Colonic mucosa (tissue), 4 donors: ENCODE results near the gene ATN1. TPM values are rescaled to one million over a fixed set of nuclear protein-coding genes. Genes with fewer than 3 reads are reported as not detected.

ENCODE experiments used
- DNase-seq: peaks from one replicate; pipeline ENCODE4 v3.0.0-alpha.2; 2020
- H3K27ac ChIP-seq: fragments of 200-600 bp; one replicate; pipeline ENCODE4 v1.8.0; 2021
- H3K27me3 ChIP-seq: fragments of 200-600 bp; one replicate; pipeline ENCODE4 v1.8.0; 2021
- H3K36me3 ChIP-seq: fragments of 200-600 bp; one replicate; pipeline ENCODE4 v1.8.0; 2021
- H3K4me1 ChIP-seq: fragments of 200-600 bp; one replicate; pipeline ENCODE4 v1.8.0; 2021; ENCODE audit warnings: mild to moderate bottlenecking
- H3K4me3 ChIP-seq: fragments of 200-600 bp; one replicate; pipeline ENCODE4 v1.8.0; 2021
- H3K9ac ChIP-seq, 2 donors: one replicate each; pipeline ENCODE4 v1.7.0; 2013; ENCODE audit warnings: control low read depth in 2 of 2, low read depth in 2 of 2, low read length in 2 of 2
- H3K9me3 ChIP-seq: fragments of 200-600 bp; one replicate; pipeline ENCODE4 v1.8.0; 2021
- CTCF ChIP-seq: fragments of 200-600 bp; IDR thresholded peaks from one replicate; pipeline ENCODE4 v1.8.0; 2022; ENCODE audit warnings: antibody characterized with exemption, mild to moderate bottlenecking
- intact Hi-C: fragments of 100-400 bp; cut with DNase I; formaldehyde crosslinking; loops from one replicate; pipeline ENCODE4 v1.14.1; 2022
- total RNA-seq, 2 donors: library from RNA; stranded (reverse); fragmentation: NEBNext Ultra II Directional in 1 of 2; extraction: Animal tissue kit (Norgen Biotek cat#: 25700) in 1 of 2; gene quantifications; one replicate each; pipeline ENCODE4 v1.2.1, GENCODE V29; 2021
- donor health status: healthy.
- donor health status: DM: no; HTN: no; CAD: no.
- donor health status: DM: no; HTN: no; CAD: no.

ATN1 gene
- total RNA-seq, 2 donors from 2014 or later: 67.5 to 103 TPM

GRCh38 chr12:6944381-6945186 is 16.8 kb downstream of the ATN1 start:
- intact Hi-C loops: loop anchor here (2.0 kb wide), 1 partner anchor 20 kb away; no protein-coding TSS in a partner anchor
- Histone ChIP-seq H3K27me3 (no peaks in the 10 kb centered on the region), H3K9me3 (no peaks in the 10 kb centered on the region), H3K4me3 (peak overlapping the region; percentile 54), H3K36me3 (no peaks in the 10 kb centered on the region), H3K9ac (peak overlapping the region; percentile 78 to 98), H3K27ac (peak overlapping the region; percentile 98), H3K4me1 (peaks cover 14% of the 10 kb centered on the region)
- peak; percentile 97 for DNase-seq
- TF ChIP-seq CTCF: peak; percentile 76

DNA sequence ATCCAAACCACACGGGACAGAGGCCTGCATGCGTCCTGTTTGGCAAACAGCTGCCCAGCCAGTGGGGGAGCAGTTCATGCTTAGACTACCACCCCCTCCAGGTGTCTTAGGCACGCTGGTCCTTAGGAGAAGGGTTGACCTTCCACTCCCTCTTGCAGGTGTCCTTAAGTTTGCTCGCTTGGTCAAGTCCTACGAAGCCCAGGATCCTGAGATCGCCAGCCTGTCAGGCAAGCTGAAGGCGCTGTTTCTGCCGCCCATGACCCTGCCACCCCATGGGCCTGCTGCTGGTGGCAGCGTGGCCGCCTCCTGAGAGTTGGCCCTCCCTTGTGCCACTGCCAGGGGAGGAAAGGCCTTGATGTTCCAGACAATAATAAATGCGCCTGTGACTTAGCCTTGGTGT is 17.9 kb downstream of the ATN1 start:
- intact Hi-C loops: loop anchor here (2.0 kb wide), 1 partner anchor 19 kb away; no protein-coding TSS in a partner anchor

GRCh38 chr12:6946033-6946919 is 18.5 kb downstream of the ATN1 start:
- Histone ChIP-seq H3K9ac (peak overlapping the region; percentile 57 to 80), H3K36me3 (no peaks in the 10 kb centered on the region), H3K9me3 (no peaks in the 10 kb centered on the region), H3K27ac (peak overlapping the region; percentile 98), H3K4me3 (peak overlapping the region; percentile 33), H3K4me1 (peaks cover 14% of the 10 kb centered on the region), H3K27me3 (no peaks in the 10 kb centered on the region)
- no peak for TF ChIP-seq CTCF
- peak; percentile 96 for DNase-seq
- intact Hi-C loops: no loop called here

More for the DNA sequence above, 17.9 kb downstream of the ATN1 start:
- Histone ChIP-seq H3K4me1 (peaks cover 14% of the 10 kb centered on the region), H3K27ac (peak overlapping the region; percentile 98), H3K36me3 (no peaks in the 10 kb centered on the region), H3K9ac (peak overlapping the region; percentile 57 to 80), H3K4me3 (peak overlapping the region; percentile 11), H3K9me3 (no peaks in the 10 kb centered on the region), H3K27me3 (no peaks in the 10 kb centered on the region)
- TF ChIP-seq CTCF: no peak
- DNase-seq: no peak

- no peak for DNase-seq
- peaks cover 14% of the 10 kb centered on the region for H3K4me1 ChIP-seq
- intact Hi-C loops: no loop called here
Observed at GRCh38 chr12:6946920-6947374, 19.2 kb downstream of the ATN1 start.

More at GRCh38 chr12:6946920-6947374, 19.2 kb downstream of the ATN1 start:
- Histone ChIP-seq H3K9me3 (no peaks in the 10 kb centered on the region), H3K36me3 (no peaks in the 10 kb centered on the region), H3K27me3 (no peaks in the 10 kb centered on the region), H3K9ac (peak overlapping the region; percentile 57 to 80), H3K27ac (peak overlapping the region; percentile 98), H3K4me3 (peak overlapping the region; percentile 33)
- no peak for TF ChIP-seq CTCF
